Measurements from ENCODE around the gene GABARAPL1. TPM values are rescaled to one million over a fixed set of nuclear protein-coding genes. Genes with fewer than 3 reads are reported as not detected.

Gene GABARAPL1
- total RNA-seq, 4 donors from 2014 or later: 116 to 168 (median 160) TPM

GRCh38 chr12:10170216-10170615, 42.5 kb upstream of the GABARAPL1 start:
- Histone ChIP-seq H3K27ac (no peak overlapping the region), H3K4me3 (no peak overlapping the region), H3K4me1 (peaks cover 0 to 5% (median 0%) of the 10 kb centered on the region in 4 donors), H3K36me3 (no peaks in the 10 kb centered on the region), H3K9me3 (no peaks in the 10 kb centered on the region), H3K27me3 (no peaks in the 10 kb centered on the region)
- WGBS, 2 donors: 88 to 90% methylated on average over 5 of the region's 5 CpGs
- DNase-seq (ENCODE audit: low spot score in 2 of 2): no peak
- no peak for TF ChIP-seq POLR2A (IDR thresholded peaks at IDR 0.05)
- no peak for TF ChIP-seq EP300 (IDR thresholded peaks at IDR 0.05)
- TF ChIP-seq, protein P1, sequence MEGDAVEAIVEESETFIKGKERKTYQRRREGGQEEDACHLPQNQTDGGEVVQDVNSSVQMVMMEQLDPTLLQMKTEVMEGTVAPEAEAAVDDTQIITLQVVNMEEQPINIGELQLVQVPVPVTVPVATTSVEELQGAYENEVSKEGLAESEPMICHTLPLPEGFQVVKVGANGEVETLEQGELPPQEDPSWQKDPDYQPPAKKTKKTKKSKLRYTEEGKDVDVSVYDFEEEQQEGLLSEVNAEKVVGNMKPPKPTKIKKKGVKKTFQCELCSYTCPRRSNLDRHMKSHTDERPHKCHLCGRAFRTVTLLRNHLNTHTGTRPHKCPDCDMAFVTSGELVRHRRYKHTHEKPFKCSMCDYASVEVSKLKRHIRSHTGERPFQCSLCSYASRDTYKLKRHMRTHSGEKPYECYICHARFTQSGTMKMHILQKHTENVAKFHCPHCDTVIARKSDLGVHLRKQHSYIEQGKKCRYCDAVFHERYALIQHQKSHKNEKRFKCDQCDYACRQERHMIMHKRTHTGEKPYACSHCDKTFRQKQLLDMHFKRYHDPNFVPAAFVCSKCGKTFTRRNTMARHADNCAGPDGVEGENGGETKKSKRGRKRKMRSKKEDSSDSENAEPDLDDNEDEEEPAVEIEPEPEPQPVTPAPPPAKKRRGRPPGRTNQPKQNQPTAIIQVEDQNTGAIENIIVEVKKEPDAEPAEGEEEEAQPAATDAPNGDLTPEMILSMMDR (IDR thresholded peaks at IDR 0.05): no peak

GRCh38 chr12:10171973-10172728, 40.5 kb upstream of the GABARAPL1 start, which contains the start of gene OLR1:
TSS of gene OLR1 (minus strand) at chr12:10172132. CDS start at chr12:10172077, 55 bp downstream.
- WGBS, 2 donors: 76 to 79% methylated on average over 7 of the region's 7 CpGs
- TF ChIP-seq, protein P1 (IDR thresholded peaks at IDR 0.05): no peak
- TF ChIP-seq POLR2A (IDR thresholded peaks at IDR 0.05) (no peak), EP300 (IDR thresholded peaks at IDR 0.05) (no peak)
- no peak within 1 kb of the TSS for H3K4me3 ChIP-seq
- no peak within 1 kb of the TSS for H3K27ac ChIP-seq
- H3K4me1 ChIP-seq: peaks cover 0 to under 1% (median 0%) of the 10 kb centered on the region in 4 donors
- H3K27me3 ChIP-seq: no peaks in the 10 kb centered on the region
- H3K9me3 ChIP-seq: no peaks in the 10 kb centered on the region
- H3K36me3 ChIP-seq: no peaks in the 10 kb centered on the region
- no peak for DNase-seq (ENCODE audit: low spot score in 2 of 2)

GRCh38 chr12:10174986-10175614, 37.6 kb upstream of the GABARAPL1 start:
- TF ChIP-seq EP300 (IDR thresholded peaks at IDR 0.05): no peak
- TF ChIP-seq, protein P1 (IDR thresholded peaks at IDR 0.05): no peak
- TF ChIP-seq POLR2A (IDR thresholded peaks at IDR 0.05): no peak
- no peaks in the 10 kb centered on the region for H3K4me1 ChIP-seq
- no peaks in the 10 kb centered on the region for H3K27me3 ChIP-seq
- DNase-seq (ENCODE audit: low spot score in 2 of 2): no peak
- H3K27ac ChIP-seq: no peak overlapping the region
- 76 to 83% methylated on average over 2 of the region's 2 CpGs for WGBS, 2 donors
- no peak overlapping the region for H3K4me3 ChIP-seq
- no peaks in the 10 kb centered on the region for H3K9me3 ChIP-seq
- H3K36me3 ChIP-seq: no peaks in the 10 kb centered on the region

GRCh38 chr12:10175846-10176636, 36.6 kb upstream of the GABARAPL1 start:
- Histone ChIP-seq H3K27me3 (no peaks in the 10 kb centered on the region), H3K4me3 (no peak overlapping the region), H3K9me3 (no peaks in the 10 kb centered on the region), H3K36me3 (no peaks in the 10 kb centered on the region), H3K4me1 (no peaks in the 10 kb centered on the region), H3K27ac (no peak overlapping the region)
- TF ChIP-seq POLR2A (IDR thresholded peaks at IDR 0.05): no peak
- no peak for TF ChIP-seq EP300 (IDR thresholded peaks at IDR 0.05)
- TF ChIP-seq, protein P1 (IDR thresholded peaks at IDR 0.05): no peak
- WGBS, 2 donors: 83 to 86% methylated on average over 5 of the region's 5 CpGs
- DNase-seq (ENCODE audit: low spot score in 2 of 2): no peak

Data from tibial nerve (tissue), 4 donors.